ENCODE results near the gene LDLRAD4.

The LDLRAD4 gene

DNA sequence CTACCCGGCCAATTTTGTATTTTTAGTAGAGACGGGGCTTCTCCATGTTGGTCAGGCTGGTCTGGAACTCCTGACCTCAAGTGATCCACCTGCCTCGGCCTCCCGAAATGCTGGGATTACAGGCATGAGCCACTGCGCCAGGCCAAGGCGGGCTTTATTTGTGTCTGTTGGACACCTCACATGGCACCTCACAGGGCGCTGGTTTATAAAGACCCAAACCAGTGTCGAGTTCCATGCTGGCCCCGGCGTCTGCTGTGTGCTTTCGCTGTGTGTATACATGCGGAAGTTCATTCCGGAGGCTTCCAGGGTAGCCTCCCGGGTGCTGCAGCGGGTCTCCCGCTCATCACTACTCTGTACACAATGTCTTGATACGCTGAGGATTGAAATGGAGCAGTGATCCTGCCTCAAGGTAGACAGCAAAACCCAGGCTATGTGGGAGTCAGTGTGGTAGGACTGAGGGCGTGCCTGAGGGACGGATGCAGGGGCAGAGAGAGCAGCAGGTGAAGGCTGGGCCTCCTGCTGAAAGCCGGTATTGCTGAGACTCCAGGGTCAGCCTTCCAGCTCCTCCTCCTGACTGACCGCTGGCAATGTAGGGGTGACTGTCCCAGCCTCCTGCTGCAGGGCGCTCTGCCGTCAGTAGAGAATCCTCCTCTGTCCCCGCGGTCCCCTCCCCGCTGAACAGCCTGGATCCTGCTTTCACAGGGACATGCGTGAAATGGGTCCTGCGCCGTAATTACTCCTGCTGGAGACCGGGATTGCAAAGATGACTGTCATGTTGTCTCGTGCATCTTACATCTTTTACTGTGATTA lies 22.7 kb downstream of the LDLRAD4 start:
- Histone ChIP-seq H3K9ac (ENCODE audit: low read length) (no peak overlapping the region), H3K36me3 (ENCODE audit: control insufficient read depth, insufficient read depth, low read length, severe bottlenecking) (no peaks in the 10 kb centered on the region), H3K9me3 (ENCODE audit: control insufficient read depth, low read length) (no peaks in the 10 kb centered on the region), H3K4me3 (ENCODE audit: low read length) (no peak overlapping the region), H3K27me3 (replicated peaks; ENCODE audit: control insufficient read depth, insufficient read depth, low read length) (peaks cover 20% of the 10 kb centered on the region), H3K4me1 (ENCODE audit: control insufficient read depth, insufficient read depth, low read length) (no peaks in the 10 kb centered on the region)
- no peak for DNase-seq (ENCODE audit: low read depth)

DNA sequence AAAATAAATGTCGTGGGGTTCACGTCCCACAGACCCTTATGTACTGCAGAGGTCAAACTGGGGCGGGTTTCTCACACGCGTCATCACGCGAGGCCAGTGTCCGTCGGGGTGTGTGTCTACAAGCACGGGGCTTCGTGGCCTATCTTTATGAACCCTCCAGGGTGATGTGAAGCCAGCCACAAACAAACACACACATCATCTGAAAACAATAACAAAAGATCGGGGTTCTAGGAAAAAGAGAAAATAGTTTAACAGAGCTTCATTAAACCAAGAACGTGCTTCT lies 23.3 kb downstream of the LDLRAD4 start:
- DNase-seq (ENCODE audit: low read depth), result no peak
- no peaks in the 10 kb centered on the region for H3K9me3 ChIP-seq (ENCODE audit: control insufficient read depth, low read length)
- H3K4me3 ChIP-seq (ENCODE audit: low read length), result no peak overlapping the region
- H3K9ac ChIP-seq (ENCODE audit: low read length), result no peak overlapping the region
- H3K27me3 ChIP-seq (replicated peaks; ENCODE audit: control insufficient read depth, insufficient read depth, low read length), result peaks cover 15% of the 10 kb centered on the region
- H3K36me3 ChIP-seq (ENCODE audit: control insufficient read depth, insufficient read depth, low read length, severe bottlenecking), result no peaks in the 10 kb centered on the region
- H3K4me1 ChIP-seq (ENCODE audit: control insufficient read depth, insufficient read depth, low read length), result no peaks in the 10 kb centered on the region

DNA sequence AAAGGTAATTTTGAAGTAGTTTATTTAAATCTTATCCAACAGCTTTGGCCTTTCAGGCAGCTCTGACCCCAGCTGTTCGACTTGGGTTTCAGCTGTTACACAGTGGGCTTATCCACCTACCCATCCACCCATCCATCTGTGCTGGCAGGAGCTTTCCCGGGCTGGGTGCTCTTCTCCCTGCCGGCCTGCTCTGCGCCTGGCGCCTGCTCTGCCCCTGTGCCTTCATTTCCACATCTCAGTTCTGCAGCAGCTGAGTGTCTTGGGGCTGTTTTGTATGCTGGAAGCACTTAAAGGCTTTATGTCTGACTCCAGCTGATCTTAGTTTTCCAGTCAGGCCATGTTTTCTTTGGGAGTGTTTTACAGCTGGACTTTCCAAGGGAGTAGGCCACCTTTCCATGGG lies 24.2 kb downstream of the LDLRAD4 start:
- Histone ChIP-seq H3K9me3 (ENCODE audit: control insufficient read depth, low read length) (no peaks in the 10 kb centered on the region), H3K9ac (ENCODE audit: low read length) (no peak overlapping the region), H3K4me1 (ENCODE audit: control insufficient read depth, insufficient read depth, low read length) (no peaks in the 10 kb centered on the region), H3K27me3 (replicated peaks; ENCODE audit: control insufficient read depth, insufficient read depth, low read length) (peaks cover 6% of the 10 kb centered on the region), H3K36me3 (ENCODE audit: control insufficient read depth, insufficient read depth, low read length, severe bottlenecking) (no peaks in the 10 kb centered on the region), H3K4me3 (ENCODE audit: low read length) (no peak overlapping the region)
- no peak for DNase-seq (ENCODE audit: low read depth)

DNA sequence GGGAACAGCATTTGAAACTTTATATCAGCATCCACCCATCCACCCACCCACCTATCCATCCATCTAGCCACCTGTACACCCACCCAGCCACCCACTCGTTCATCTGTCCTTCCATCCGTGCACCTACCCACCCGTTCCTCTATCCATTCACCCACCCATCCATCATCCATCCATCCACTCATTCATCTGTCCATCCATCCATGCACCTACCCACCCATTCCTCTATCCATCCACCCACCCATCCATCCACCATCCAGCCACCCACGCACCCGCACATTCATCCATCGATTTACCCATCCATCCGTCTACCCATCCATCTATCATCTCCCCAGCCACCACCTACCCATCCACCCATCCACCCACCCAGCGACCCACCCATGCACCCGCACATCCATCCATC lies 24.8 kb downstream of the LDLRAD4 start:
- Histone ChIP-seq H3K4me3 (ENCODE audit: low read length) (no peak overlapping the region), H3K9ac (ENCODE audit: low read length) (no peak overlapping the region), H3K27me3 (replicated peaks; ENCODE audit: control insufficient read depth, insufficient read depth, low read length) (peaks cover 2% of the 10 kb centered on the region), H3K4me1 (ENCODE audit: control insufficient read depth, insufficient read depth, low read length) (no peaks in the 10 kb centered on the region), H3K36me3 (ENCODE audit: control insufficient read depth, insufficient read depth, low read length, severe bottlenecking) (no peaks in the 10 kb centered on the region), H3K9me3 (ENCODE audit: control insufficient read depth, low read length) (no peaks in the 10 kb centered on the region)
- DNase-seq (ENCODE audit: low read depth), result no peak

DNA sequence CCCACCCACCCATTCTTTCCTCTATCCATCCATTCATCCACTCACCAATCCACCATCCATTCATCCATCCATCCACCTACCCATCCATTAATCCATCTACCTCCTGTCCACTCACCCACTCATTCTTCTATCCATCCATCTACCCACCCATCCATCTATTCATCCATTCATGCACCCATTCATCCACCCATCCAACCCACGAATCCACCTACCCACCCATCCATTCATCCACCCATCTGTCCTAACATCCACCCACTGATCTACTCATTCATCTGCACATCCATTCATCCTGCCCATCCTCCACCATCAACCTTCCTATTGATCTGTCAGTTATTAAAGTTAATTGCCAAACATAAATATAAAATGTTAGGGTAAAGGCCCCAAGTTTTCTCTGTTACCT lies 25.6 kb downstream of the LDLRAD4 start:
- no peak overlapping the region for H3K4me3 ChIP-seq (ENCODE audit: low read length)
- H3K36me3 ChIP-seq (ENCODE audit: control insufficient read depth, insufficient read depth, low read length, severe bottlenecking), result no peaks in the 10 kb centered on the region
- no peaks in the 10 kb centered on the region for H3K4me1 ChIP-seq (ENCODE audit: control insufficient read depth, insufficient read depth, low read length)
- no peaks in the 10 kb centered on the region for H3K9me3 ChIP-seq (ENCODE audit: control insufficient read depth, low read length)
- H3K27me3 ChIP-seq (replicated peaks; ENCODE audit: control insufficient read depth, insufficient read depth, low read length), result no peaks in the 10 kb centered on the region
- DNase-seq (ENCODE audit: low read depth), result no peak
- H3K9ac ChIP-seq (ENCODE audit: low read length), result no peak overlapping the region

DNA sequence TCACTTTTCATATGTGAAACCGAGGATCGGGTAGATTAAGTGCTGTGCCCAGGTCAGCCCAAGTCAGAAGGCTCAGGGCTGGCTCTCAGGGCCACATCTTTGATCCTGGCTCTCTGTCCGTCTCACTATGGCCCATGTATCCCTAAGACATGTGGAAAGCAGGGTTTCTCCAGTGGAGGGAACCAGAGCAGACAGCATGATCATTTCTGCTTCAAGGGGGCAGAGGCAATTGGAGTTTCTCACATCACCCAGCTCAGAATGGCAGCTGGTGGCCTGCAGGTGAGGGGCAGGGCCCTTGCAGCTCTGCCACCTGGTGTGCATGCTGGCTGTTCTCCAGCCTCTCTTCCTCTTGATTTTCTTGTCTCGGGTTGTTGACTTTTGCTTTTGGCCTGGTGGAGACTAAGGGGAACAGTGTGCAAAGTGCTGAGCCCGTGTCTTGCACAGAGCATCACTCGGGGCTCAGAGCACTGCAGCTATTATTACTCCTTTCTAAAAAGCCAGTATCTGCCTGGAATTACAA lies 27.0 kb downstream of the LDLRAD4 start:
- no peak overlapping the region for H3K4me3 ChIP-seq (ENCODE audit: low read length)
- no peak overlapping the region for H3K9ac ChIP-seq (ENCODE audit: low read length)
- no peaks in the 10 kb centered on the region for H3K27me3 ChIP-seq (replicated peaks; ENCODE audit: control insufficient read depth, insufficient read depth, low read length)
- no peaks in the 10 kb centered on the region for H3K4me1 ChIP-seq (ENCODE audit: control insufficient read depth, insufficient read depth, low read length)
- no peak for DNase-seq (ENCODE audit: low read depth)
- no peaks in the 10 kb centered on the region for H3K36me3 ChIP-seq (ENCODE audit: control insufficient read depth, insufficient read depth, low read length, severe bottlenecking)
- no peaks in the 10 kb centered on the region for H3K9me3 ChIP-seq (ENCODE audit: control insufficient read depth, low read length)

DNA sequence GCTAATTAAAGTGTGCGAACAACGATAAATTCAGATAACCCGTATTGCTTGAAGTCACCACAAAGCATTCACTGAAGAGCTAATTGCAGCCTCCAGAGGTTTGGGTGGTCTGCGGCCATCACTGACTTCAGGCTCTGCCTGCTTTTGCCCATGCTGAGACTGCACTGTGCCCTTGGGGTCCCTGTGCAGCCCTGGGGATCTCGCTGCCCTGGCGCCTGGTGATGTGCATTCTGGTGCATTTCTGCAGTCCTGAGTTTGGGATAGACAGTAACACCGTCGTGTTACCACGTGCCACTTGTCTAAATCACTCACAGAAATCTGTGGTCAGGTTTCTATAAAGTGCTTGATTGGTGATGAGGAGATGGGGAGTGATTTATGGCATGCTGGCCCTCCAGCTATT lies 27.6 kb downstream of the LDLRAD4 start:
- DNase-seq (ENCODE audit: low read depth), result no peak
- H3K36me3 ChIP-seq (ENCODE audit: control insufficient read depth, insufficient read depth, low read length, severe bottlenecking), result no peaks in the 10 kb centered on the region
- no peak overlapping the region for H3K9ac ChIP-seq (ENCODE audit: low read length)
- H3K27me3 ChIP-seq (replicated peaks; ENCODE audit: control insufficient read depth, insufficient read depth, low read length), result peaks cover 1% of the 10 kb centered on the region
- H3K4me1 ChIP-seq (ENCODE audit: control insufficient read depth, insufficient read depth, low read length), result no peaks in the 10 kb centered on the region
- H3K9me3 ChIP-seq (ENCODE audit: control insufficient read depth, low read length), result no peaks in the 10 kb centered on the region
- no peak overlapping the region for H3K4me3 ChIP-seq (ENCODE audit: low read length)

DNA sequence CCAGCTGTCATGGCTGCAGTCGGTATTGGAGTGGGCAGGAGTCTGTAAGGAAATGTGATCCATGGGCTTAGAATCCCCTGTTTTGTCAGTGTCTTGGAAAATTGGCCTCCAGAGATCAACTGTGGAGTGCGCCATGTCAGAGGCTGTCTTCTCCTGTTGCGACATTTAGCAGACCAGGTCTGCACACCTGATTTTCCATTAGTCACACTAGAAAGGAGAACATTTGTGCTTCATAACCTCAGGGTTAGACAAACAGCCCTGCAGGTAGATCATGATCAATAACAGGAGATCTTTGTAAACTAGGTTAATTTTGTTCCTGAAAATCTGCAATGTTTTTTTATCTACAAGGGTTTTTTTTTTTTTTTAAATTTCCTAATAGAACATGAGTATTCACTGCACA lies 28.0 kb downstream of the LDLRAD4 start:
- DNase-seq (ENCODE audit: low read depth), result no peak
- H3K9me3 ChIP-seq (ENCODE audit: control insufficient read depth, low read length), result no peaks in the 10 kb centered on the region

DNA sequence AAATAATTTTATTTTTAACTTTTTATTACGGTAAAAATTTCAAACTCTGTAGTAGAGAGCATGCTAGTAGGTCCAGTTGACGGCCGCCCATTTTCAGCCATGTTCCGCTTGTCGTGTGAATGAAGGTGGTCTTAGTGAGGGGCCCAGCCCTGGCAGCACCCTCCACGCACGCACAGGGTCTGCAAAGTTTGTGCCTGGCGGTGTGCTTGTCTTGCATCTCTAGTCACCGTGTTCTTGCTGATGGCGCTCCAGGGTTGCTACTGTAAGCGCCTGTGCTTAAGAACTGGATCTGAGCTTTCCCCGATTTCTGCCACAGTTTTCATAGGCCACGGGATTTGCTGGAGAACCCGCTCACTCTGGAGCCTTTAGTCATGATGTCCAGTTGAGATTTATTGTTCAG lies 28.9 kb downstream of the LDLRAD4 start:
- peaks cover 3% of the 10 kb centered on the region for H3K27me3 ChIP-seq (replicated peaks; ENCODE audit: control insufficient read depth, insufficient read depth, low read length)
- H3K9me3 ChIP-seq (ENCODE audit: control insufficient read depth, low read length), result no peaks in the 10 kb centered on the region
- DNase-seq (ENCODE audit: low read depth), result no peak

More for the DNA sequence above, 28.0 kb downstream of the LDLRAD4 start:
- H3K4me3 ChIP-seq (ENCODE audit: low read length), result no peak overlapping the region
- H3K27me3 ChIP-seq (replicated peaks; ENCODE audit: control insufficient read depth, insufficient read depth, low read length), result peaks cover 3% of the 10 kb centered on the region
- no peaks in the 10 kb centered on the region for H3K36me3 ChIP-seq (ENCODE audit: control insufficient read depth, insufficient read depth, low read length, severe bottlenecking)
- no peaks in the 10 kb centered on the region for H3K4me1 ChIP-seq (ENCODE audit: control insufficient read depth, insufficient read depth, low read length)
- no peak overlapping the region for H3K9ac ChIP-seq (ENCODE audit: low read length)

DNA sequence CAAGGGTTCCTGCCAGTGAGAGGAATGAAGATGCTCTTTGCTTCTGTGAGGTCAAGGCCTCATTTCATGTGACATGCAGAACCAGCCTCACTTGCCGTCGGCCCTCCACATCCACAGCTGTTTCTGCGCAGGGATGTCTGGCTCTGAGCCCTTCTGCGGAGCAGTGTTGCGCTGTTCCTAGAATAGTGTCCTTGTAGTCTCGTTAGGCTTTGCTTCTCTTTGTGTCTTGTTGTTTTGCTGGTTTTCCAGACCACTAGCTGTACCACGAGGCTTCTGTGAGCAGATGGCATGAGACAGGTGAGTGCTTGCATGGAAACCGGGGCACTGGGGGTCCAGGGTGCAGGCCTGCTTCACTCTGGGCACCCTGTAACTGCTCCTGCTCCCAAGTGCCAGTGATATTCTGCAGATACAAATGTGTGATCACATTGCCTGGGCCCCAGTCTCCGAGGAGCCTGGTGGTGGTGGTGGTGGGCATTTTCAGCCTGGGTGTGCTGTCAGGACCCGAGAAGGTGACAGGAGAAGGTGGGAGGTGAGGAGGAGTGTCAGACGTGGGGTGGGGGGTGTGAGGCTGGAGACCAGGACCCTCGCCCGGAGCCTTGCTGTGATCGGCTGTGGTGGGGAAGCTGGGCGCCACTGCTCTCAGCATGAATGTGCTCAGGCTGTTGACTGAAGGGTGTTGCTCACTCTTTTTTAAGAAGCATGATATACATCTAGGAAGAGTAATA lies 34.3 kb downstream of the LDLRAD4 start:
- H3K27me3 ChIP-seq (replicated peaks; ENCODE audit: control insufficient read depth, insufficient read depth, low read length), result peaks cover 10% of the 10 kb centered on the region
- H3K4me1 ChIP-seq (ENCODE audit: control insufficient read depth, insufficient read depth, low read length), result no peaks in the 10 kb centered on the region
- H3K9me3 ChIP-seq (ENCODE audit: control insufficient read depth, low read length), result no peaks in the 10 kb centered on the region
- no peak overlapping the region for H3K4me3 ChIP-seq (ENCODE audit: low read length)
- H3K36me3 ChIP-seq (ENCODE audit: control insufficient read depth, insufficient read depth, low read length, severe bottlenecking), result no peaks in the 10 kb centered on the region
- H3K9ac ChIP-seq (ENCODE audit: low read length), result no peak overlapping the region
- DNase-seq (ENCODE audit: low read depth), result no peak

More for the DNA sequence above, 28.9 kb downstream of the LDLRAD4 start:
- H3K36me3 ChIP-seq (ENCODE audit: control insufficient read depth, insufficient read depth, low read length, severe bottlenecking), result no peaks in the 10 kb centered on the region
- H3K9ac ChIP-seq (ENCODE audit: low read length), result no peak overlapping the region
- H3K4me3 ChIP-seq (ENCODE audit: low read length), result no peak overlapping the region
- H3K4me1 ChIP-seq (ENCODE audit: control insufficient read depth, insufficient read depth, low read length), result no peaks in the 10 kb centered on the region

DNA sequence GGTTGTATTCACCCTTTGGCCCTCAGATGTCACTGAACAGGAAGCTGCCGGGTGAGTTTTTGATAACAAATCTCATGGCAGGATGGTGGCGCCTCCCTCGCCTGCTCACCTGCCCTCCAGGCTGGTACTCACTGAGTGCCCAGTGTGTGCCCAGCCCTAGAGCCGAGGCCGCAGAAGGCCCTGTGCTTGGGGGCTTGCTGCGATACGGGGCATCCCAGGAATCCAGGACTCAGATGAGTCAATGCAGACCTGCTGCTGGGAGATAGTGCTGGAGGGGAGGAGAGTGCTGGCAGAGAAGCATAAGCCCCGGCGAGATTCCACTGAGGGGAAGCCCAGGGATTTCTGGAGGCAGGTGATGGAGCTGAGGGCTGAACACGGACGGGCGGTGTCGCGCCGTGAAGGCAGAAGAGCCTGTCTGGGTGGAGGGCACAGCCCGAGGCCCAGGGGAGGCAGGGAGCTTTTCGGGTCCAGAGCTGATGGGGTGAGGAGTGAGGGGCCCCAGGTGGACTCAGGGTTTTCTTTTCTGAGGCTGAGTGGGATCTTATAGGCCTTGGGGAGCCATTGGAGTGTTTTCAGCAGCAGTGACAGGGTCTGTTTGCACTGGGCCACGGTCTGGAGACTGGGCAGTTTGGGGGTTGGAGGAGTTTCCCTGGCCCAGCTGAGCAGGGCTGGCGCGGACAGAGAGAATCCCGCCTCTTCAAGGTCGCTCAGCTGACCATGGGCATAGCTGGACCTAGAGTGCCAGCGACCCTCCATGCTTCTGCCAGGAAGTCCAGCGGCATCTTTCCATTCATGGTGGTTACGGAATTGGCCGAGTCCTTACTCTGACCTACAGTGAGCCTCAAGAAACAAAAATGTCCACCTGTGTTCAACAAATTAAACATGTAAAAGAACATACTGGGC lies 35.5 kb downstream of the LDLRAD4 start:
- peaks cover 10% of the 10 kb centered on the region for H3K27me3 ChIP-seq (replicated peaks; ENCODE audit: control insufficient read depth, insufficient read depth, low read length)
- H3K4me1 ChIP-seq (ENCODE audit: control insufficient read depth, insufficient read depth, low read length), result no peaks in the 10 kb centered on the region
- no peak overlapping the region for H3K4me3 ChIP-seq (ENCODE audit: low read length)
- no peak for DNase-seq (ENCODE audit: low read depth)
- H3K9ac ChIP-seq (ENCODE audit: low read length), result no peak overlapping the region
- H3K9me3 ChIP-seq (ENCODE audit: control insufficient read depth, low read length), result no peaks in the 10 kb centered on the region
- no peaks in the 10 kb centered on the region for H3K36me3 ChIP-seq (ENCODE audit: control insufficient read depth, insufficient read depth, low read length, severe bottlenecking)

All from adipocyte (in vitro differentiated cells).